PC-3 (cell line): ENCODE results near the gene KIF6. TPM values are rescaled to one million over a fixed set of nuclear protein-coding genes. Genes with fewer than 3 reads are reported as not detected.

ENCODE experiments used
- ATAC-seq: fragments of 200-7000 bp; cut with Tn5 transposase; 2 replicates; pipeline ENCODE4 v1.9.1; 2020; ENCODE audit warnings: mild to moderate bottlenecking, moderate library complexity
- BruUV-seq: library from RNA; stranded (reverse); fragments of 400-500 nt; replicated peaks from 2 replicates; lab custom pipeline; 2021; lab: Mats Ljungman, UMichigan
- CTCF ChIA-PET: fragments of 300-600 bp; sonication (Branson Sonifier 250); formaldehyde crosslinking; loops from one replicate; lab custom pipeline; 2022; ENCODE audit warnings: antibody characterized with exemption; lab: Charles Lee
- POLR2A ChIA-PET: fragments of 300-600 bp; sonication (Branson Sonifier 250); formaldehyde crosslinking; loops from one replicate; lab custom pipeline; 2022; ENCODE audit warnings: antibody characterized with exemption; ENCODE audit not compliant: unreplicated experiment; lab: Charles Lee
- DNase-seq: peaks from one replicate; pipeline ENCODE4 v3.0.0-alpha.2; 2015
- H2AFZ ChIP-seq: fragments of 300-600 bp; sonication (generic); 2 replicates; pipeline ENCODE4 v1.6.0; 2016; ENCODE audit warnings: antibody characterized with exemption, low read length
- H3F3A ChIP-seq: fragments of 300-600 bp; sonication (generic); one replicate; pipeline ENCODE4 v1.6.0; 2017; ENCODE audit warnings: antibody characterized with exemption, low read length, control low read depth, mild to moderate bottlenecking; ENCODE audit not compliant: unreplicated experiment
- H3K27ac ChIP-seq: fragments of 300-600 bp; sonication (generic); 2 replicates; pipeline ENCODE4 v1.5.1; 2016; ENCODE audit warnings: mild to moderate bottlenecking, low read length
- H3K27me3 ChIP-seq: fragments of 300-600 bp; sonication (generic); 2 replicates; pipeline ENCODE4 v1.6.1; 2016; ENCODE audit warnings: low read length, mixed read lengths
- H3K36me3 ChIP-seq: fragments of 300-600 bp; sonication (generic); 2 replicates; pipeline ENCODE4 v1.6.1; 2016; ENCODE audit warnings: low read depth, mixed run types, low read length, mixed read lengths
- H3K4me1 ChIP-seq: fragments of 300-600 bp; sonication (generic); 2 replicates; pipeline ENCODE4 v1.5.1; 2016; ENCODE audit warnings: low read length; ENCODE audit not compliant: insufficient read depth
- H3K4me2 ChIP-seq: fragments of 300-600 bp; sonication (generic); 2 replicates; pipeline ENCODE4 v1.6.0; 2016; ENCODE audit warnings: low read length
- H3K4me3 ChIP-seq: fragments of 300-600 bp; sonication (generic); 2 replicates; pipeline ENCODE4 v1.5.1; 2016; ENCODE audit warnings: mild to moderate bottlenecking, low read length, mixed read lengths
- H3K79me2 ChIP-seq: fragments of 300-600 bp; sonication (generic); 2 replicates; pipeline ENCODE4 v1.6.1; 2017; ENCODE audit warnings: low read length, mixed read lengths
- H3K9ac ChIP-seq: fragments of 300-600 bp; sonication (generic); 2 replicates; pipeline ENCODE4 v1.6.0; 2016; ENCODE audit warnings: mild to moderate bottlenecking, low read length
- H3K9me2 ChIP-seq: fragments of 300-600 bp; sonication (generic); replicated peaks from 2 replicates; pipeline ENCODE4 v1.6.1; 2016; ENCODE audit warnings: mixed run types, low read length, mixed read lengths
- H3K9me3 ChIP-seq: fragments of 300-600 bp; sonication (generic); 2 replicates; pipeline ENCODE4 v1.6.1; 2016; ENCODE audit warnings: low read length, mixed read lengths
- H4K20me1 ChIP-seq: fragments of 300-600 bp; sonication (generic); 2 replicates; pipeline ENCODE4 v1.6.1; 2016; ENCODE audit warnings: low read length, mixed read lengths
- EZH2 ChIP-seq: fragments of 300-600 bp; sonication (generic); IDR thresholded peaks from one replicate; pipeline ENCODE4 v1.6.1; 2017; ENCODE audit warnings: antibody characterized with exemption, mild to moderate bottlenecking, low read length; ENCODE audit not compliant: unreplicated experiment
- EZH2phosphoT487 ChIP-seq: fragments of 300-600 bp; sonication (generic); IDR thresholded peaks from 2 replicates; pipeline ENCODE4 v1.6.1; 2018; ENCODE audit warnings: mild to moderate bottlenecking, antibody characterized with exemption, low read length, borderline replicate concordance
- intact Hi-C: fragments of 100-400 bp; cut with micrococcal nuclease; formaldehyde crosslinking; loops from 2 replicates; pipeline ENCODE4 v1.9.0; 2023
- total RNA-seq: library from RNA; depleted of rRNA; stranded (reverse); fragments of >200 nt; gene quantifications from 2 replicates; pipeline ENCODE4 v1.2.3, GENCODE V29; 2014
- TF ChIP-seq, protein P1 (sequence below): fragments of 300-600 bp; sonication (generic); conservative IDR thresholded peaks from 2 replicates; pipeline ENCODE4 v1.5.1; 2017; ENCODE audit warnings: antibody characterized with exemption, low read depth, mild to moderate bottlenecking, low read length

The KIF6 gene
- total RNA-seq, 1 experiment from 2014 or later = 0.07 TPM

DNA sequence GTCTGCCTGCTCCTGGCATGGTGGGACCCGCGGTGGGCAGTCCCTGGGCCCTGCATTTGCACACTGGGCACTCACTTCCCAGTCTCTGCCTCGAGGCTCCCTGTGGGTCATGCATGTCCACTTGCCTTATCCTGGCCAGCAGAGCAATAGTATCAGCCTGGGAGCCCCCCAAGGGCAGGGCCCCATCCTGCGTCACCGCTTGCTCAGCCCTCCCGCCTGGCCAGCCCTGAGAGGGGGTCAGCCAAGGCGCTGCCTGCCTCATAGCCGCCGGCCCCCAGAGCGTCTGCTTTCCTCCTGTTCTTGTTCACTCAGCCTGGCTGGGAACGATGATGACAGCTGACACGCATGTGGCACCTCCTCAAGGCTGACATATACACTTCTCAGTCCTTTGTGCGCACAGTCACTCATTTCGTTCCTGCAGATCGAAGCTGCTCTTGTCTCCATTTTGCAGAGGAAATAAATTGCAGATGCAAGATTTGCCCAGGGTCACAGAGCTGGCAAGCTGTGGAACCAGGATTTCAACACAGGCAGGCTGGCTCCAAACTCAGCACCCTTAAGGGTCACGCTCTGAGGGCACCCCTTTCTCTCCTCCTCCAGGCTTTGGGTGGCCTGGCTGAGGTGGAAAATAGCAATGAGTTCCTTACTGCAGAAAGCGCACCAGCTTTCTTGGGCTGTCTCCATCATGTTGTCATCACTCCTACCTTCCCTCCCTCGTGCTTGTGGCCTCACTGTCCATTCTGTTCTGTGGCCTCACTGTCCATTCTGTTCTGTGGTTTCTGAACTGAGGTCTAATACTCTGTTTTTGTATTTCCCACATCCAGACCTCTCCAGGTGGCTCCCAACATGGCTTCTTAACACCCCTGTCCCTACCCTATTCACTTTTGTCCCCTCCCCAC lies 428.2 kb downstream of the KIF6 start:
- Histone ChIP-seq H3K4me3 (no peak overlapping the region), H3K9me3 (no peaks in the 10 kb centered on the region), H4K20me1 (no peaks in the 10 kb centered on the region), H3K27ac (no peak overlapping the region), H3K9ac (no peak overlapping the region), H3K4me1 (no peaks in the 10 kb centered on the region), H3K9me2 (no peaks in the 10 kb centered on the region), H3K4me2 (no peak overlapping the region), H3K36me3 (no peaks in the 10 kb centered on the region), H3K79me2 (no peaks in the 10 kb centered on the region), H3F3A (no peaks in the 10 kb centered on the region), H2AFZ (no peak overlapping the region), H3K27me3 (peaks cover 30% of the 10 kb centered on the region)
- DNase-seq (no peak), ATAC-seq (no peak)
- ChIA-PET CTCF (no interaction called here), POLR2A (no interaction called here)
- intact Hi-C loops = no loop called here
- no peak for TF ChIP-seq EZH2
- TF ChIP-seq EZH2phosphoT487 = no peak
- TF ChIP-seq, protein P1, sequence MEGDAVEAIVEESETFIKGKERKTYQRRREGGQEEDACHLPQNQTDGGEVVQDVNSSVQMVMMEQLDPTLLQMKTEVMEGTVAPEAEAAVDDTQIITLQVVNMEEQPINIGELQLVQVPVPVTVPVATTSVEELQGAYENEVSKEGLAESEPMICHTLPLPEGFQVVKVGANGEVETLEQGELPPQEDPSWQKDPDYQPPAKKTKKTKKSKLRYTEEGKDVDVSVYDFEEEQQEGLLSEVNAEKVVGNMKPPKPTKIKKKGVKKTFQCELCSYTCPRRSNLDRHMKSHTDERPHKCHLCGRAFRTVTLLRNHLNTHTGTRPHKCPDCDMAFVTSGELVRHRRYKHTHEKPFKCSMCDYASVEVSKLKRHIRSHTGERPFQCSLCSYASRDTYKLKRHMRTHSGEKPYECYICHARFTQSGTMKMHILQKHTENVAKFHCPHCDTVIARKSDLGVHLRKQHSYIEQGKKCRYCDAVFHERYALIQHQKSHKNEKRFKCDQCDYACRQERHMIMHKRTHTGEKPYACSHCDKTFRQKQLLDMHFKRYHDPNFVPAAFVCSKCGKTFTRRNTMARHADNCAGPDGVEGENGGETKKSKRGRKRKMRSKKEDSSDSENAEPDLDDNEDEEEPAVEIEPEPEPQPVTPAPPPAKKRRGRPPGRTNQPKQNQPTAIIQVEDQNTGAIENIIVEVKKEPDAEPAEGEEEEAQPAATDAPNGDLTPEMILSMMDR = no peak
- BruUV-seq = no TSS peak

GRCh38 chr6:39295611-39296011 lies 429.6 kb downstream of the KIF6 start:
- no TSS peak for BruUV-seq
- Histone ChIP-seq H3K9ac (no peak overlapping the region), H2AFZ (no peak overlapping the region), H3K4me2 (no peak overlapping the region), H4K20me1 (no peaks in the 10 kb centered on the region), H3K9me3 (no peaks in the 10 kb centered on the region), H3K9me2 (no peaks in the 10 kb centered on the region), H3K27ac (no peak overlapping the region), H3K36me3 (no peaks in the 10 kb centered on the region), H3F3A (no peaks in the 10 kb centered on the region), H3K4me3 (no peak overlapping the region), H3K4me1 (peaks cover 7% of the 10 kb centered on the region; the same call in 1 of the 2 replicates), H3K79me2 (no peaks in the 10 kb centered on the region), H3K27me3 (peaks cover 27% of the 10 kb centered on the region)
- DNase-seq (no peak), ATAC-seq (no peak)
- intact Hi-C loops = no loop called here
- CTCF ChIA-PET = no interaction called here
- POLR2A ChIA-PET = no interaction called here
- TF ChIP-seq, protein P1 = no peak
- TF ChIP-seq EZH2 (no peak), EZH2phosphoT487 (no peak)

DNA sequence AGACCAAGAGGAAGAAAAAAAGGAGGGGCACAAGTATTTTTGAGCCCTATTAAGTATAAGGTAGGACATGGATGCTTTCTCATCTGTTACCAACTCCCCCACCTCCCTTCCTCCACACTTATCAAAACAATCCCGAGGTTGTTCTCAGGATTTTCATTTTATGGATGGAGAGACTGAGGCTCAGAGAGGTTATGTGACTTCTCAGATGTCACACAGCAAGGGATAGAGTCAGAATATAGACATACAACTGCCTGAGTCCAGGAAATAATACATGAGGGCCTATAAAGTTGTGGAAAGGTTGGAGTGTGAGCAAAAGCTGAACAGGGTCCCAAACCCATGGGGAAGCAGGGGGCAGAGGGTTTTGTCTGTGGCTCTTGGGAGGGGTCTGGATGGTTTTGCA lies 430.3 kb downstream of the KIF6 start:
- Histone ChIP-seq H3K4me1 (peaks cover 7% of the 10 kb centered on the region; the same call in 1 of the 2 replicates), H3K9me3 (no peaks in the 10 kb centered on the region), H3K4me3 (no peak overlapping the region), H3K4me2 (no peak overlapping the region), H3K9ac (no peak overlapping the region), H3K79me2 (no peaks in the 10 kb centered on the region), H3K27ac (no peak overlapping the region), H3K27me3 (peaks cover 26% of the 10 kb centered on the region), H3F3A (no peaks in the 10 kb centered on the region), H3K36me3 (no peaks in the 10 kb centered on the region), H4K20me1 (no peaks in the 10 kb centered on the region), H2AFZ (no peak overlapping the region), H3K9me2 (no peaks in the 10 kb centered on the region)
- no TSS peak for BruUV-seq
- ATAC-seq (no peak), DNase-seq (no peak)
- intact Hi-C loops = no loop called here
- TF ChIP-seq EZH2 (no peak), EZH2phosphoT487 (no peak)
- TF ChIP-seq, protein P1 = no peak
- CTCF ChIA-PET = no interaction called here
- POLR2A ChIA-PET = no interaction called here
